ENCODE data around the gene GFI1B. TPM values are rescaled to one million over a fixed set of nuclear protein-coding genes. Genes with fewer than 3 reads are reported as not detected.
"Not testable (repeated sequence)": the region's sequence is repeated elsewhere in the genome, so short reads cannot be mapped to it uniquely, and the experiment has no call there.

GFI1B gene
- total RNA-seq, 1 donor from 2014 or later: not detected

- no peak overlapping the region for H3K4me2 ChIP-seq
- peaks cover 2% of the 10 kb centered on the region for H3K27me3 Mint-ChIP-seq (ENCODE audit: insufficient read depth, low read depth)
- H3K4me3 ChIP-seq: no peak overlapping the region
- no peak overlapping the region for H3K9ac ChIP-seq
- no peaks in the 10 kb centered on the region for H3F3A ChIP-seq (ENCODE audit: low read depth)
- TF ChIP-seq EZH2phosphoT487 (IDR thresholded peaks at IDR 0.05): no peak
- TF ChIP-seq CTCF (IDR thresholded peaks at IDR 0.05): no peak
- TF ChIP-seq EZH2 (IDR thresholded peaks at IDR 0.05): no peak
- no peaks in the 10 kb centered on the region for H3K27me3 ChIP-seq
- no peak for DNase-seq (ENCODE audit: low spot score)
- peaks cover 20% of the 10 kb centered on the region for H3K4me1 Mint-ChIP-seq
- no peak overlapping the region for H3K27ac ChIP-seq
- H3K4me1 ChIP-seq: peaks cover 6% of the 10 kb centered on the region
- H2AFZ ChIP-seq (replicated peaks): no peak overlapping the region
- no peaks in the 10 kb centered on the region for H4K20me1 ChIP-seq (ENCODE audit: low read depth)
- H3K4me3 Mint-ChIP-seq: no peak overlapping the region
- no peaks in the 10 kb centered on the region for H3K9me3 ChIP-seq (ENCODE audit: low read depth)
- H3K36me3 ChIP-seq: no peaks in the 10 kb centered on the region
- no peak overlapping the region for H3K27ac Mint-ChIP-seq
- H3K36me3 Mint-ChIP-seq: no peaks in the 10 kb centered on the region
- H3K9me3 Mint-ChIP-seq: no peaks in the 10 kb centered on the region
- H3K79me2 ChIP-seq (ENCODE audit: low read depth): no peaks in the 10 kb centered on the region
These were observed 13.0 kb upstream of the GFI1B start for GRCh38 chr9:132965478-132965877.

GRCh38 chr9:132967908-132968307 is 10.6 kb upstream of the GFI1B start:
- DNase-seq (ENCODE audit: low spot score); H3K4me2 ChIP-seq; H3K4me3 ChIP-seq; H3K36me3 Mint-ChIP-seq; H3K9ac ChIP-seq; H3K9me3 Mint-ChIP-seq; H3K4me1 ChIP-seq; H3K9me3 ChIP-seq (ENCODE audit: low read depth); H3K4me3 Mint-ChIP-seq; H3F3A ChIP-seq (ENCODE audit: low read depth); H3K27me3 ChIP-seq; H3K27ac Mint-ChIP-seq; H3K27me3 Mint-ChIP-seq (ENCODE audit: insufficient read depth, low read depth); H4K20me1 ChIP-seq (ENCODE audit: low read depth); H2AFZ ChIP-seq (replicated peaks); H3K27ac ChIP-seq; H3K79me2 ChIP-seq (ENCODE audit: low read depth); H3K36me3 ChIP-seq: not testable (repeated sequence)
- H3K4me1 Mint-ChIP-seq: peaks cover 20% of the 10 kb centered on the region

- no peak for DNase-seq (ENCODE audit: low spot score)
- TF ChIP-seq EZH2 (IDR thresholded peaks at IDR 0.05): no peak
- TF ChIP-seq EZH2phosphoT487 (IDR thresholded peaks at IDR 0.05): no peak
- no peak for TF ChIP-seq CTCF (IDR thresholded peaks at IDR 0.05)
- no peak overlapping the region for H2AFZ ChIP-seq (replicated peaks)
These were observed 8.7 kb upstream of the GFI1B start for GRCh38 chr9:132969783-132970182.

GRCh38 chr9:132970324-132971062 is 8.0 kb upstream of the GFI1B start:
- H3K4me3 ChIP-seq: no peak overlapping the region
- Mint-ChIP-seq H3K36me3 (no peaks in the 10 kb centered on the region), H3K27ac (peak overlapping the region; percentile 7), H3K27me3 (ENCODE audit: insufficient read depth, low read depth) (peaks cover 11% of the 10 kb centered on the region), H3K4me3 (no peak overlapping the region), H3K9me3 (no peaks in the 10 kb centered on the region), H3K4me1 (peaks cover 20% of the 10 kb centered on the region)
- no peak for DNase-seq (ENCODE audit: low spot score)
- H3K4me2 ChIP-seq: no peak overlapping the region
- H3K27ac ChIP-seq: no peak overlapping the region
- H3K27me3 ChIP-seq: peaks cover 29% of the 10 kb centered on the region
- no peaks in the 10 kb centered on the region for H3K79me2 ChIP-seq (ENCODE audit: low read depth)
- H4K20me1 ChIP-seq (ENCODE audit: low read depth): no peaks in the 10 kb centered on the region
- no peaks in the 10 kb centered on the region for H3K9me3 ChIP-seq (ENCODE audit: low read depth)
- H3F3A ChIP-seq (ENCODE audit: low read depth): no peaks in the 10 kb centered on the region
- no peak for TF ChIP-seq EZH2 (IDR thresholded peaks at IDR 0.05)
- no peak for TF ChIP-seq EZH2phosphoT487 (IDR thresholded peaks at IDR 0.05)
- no peak for TF ChIP-seq CTCF (IDR thresholded peaks at IDR 0.05)
- H2AFZ ChIP-seq (replicated peaks): no peak overlapping the region
- peaks cover 6% of the 10 kb centered on the region for H3K4me1 ChIP-seq
- H3K36me3 ChIP-seq: no peaks in the 10 kb centered on the region
- no peak overlapping the region for H3K9ac ChIP-seq

More at GRCh38 chr9:132969783-132970182, 8.7 kb upstream of the GFI1B start:
- H3K9ac ChIP-seq: no peak overlapping the region
- peaks cover 21% of the 10 kb centered on the region for H3K27me3 ChIP-seq
- H3K27me3 Mint-ChIP-seq (ENCODE audit: insufficient read depth, low read depth): peaks cover 9% of the 10 kb centered on the region
- H3K4me3 ChIP-seq: no peak overlapping the region
- no peaks in the 10 kb centered on the region for H3K36me3 ChIP-seq
- H3K9me3 Mint-ChIP-seq: no peaks in the 10 kb centered on the region
- peak overlapping the region; percentile 54 for H3K27ac Mint-ChIP-seq
- H3K27ac ChIP-seq: no peak overlapping the region
- H3K36me3 Mint-ChIP-seq: no peaks in the 10 kb centered on the region
- peaks cover 6% of the 10 kb centered on the region for H3K4me1 ChIP-seq
- H3K9me3 ChIP-seq (ENCODE audit: low read depth): no peaks in the 10 kb centered on the region
- H3F3A ChIP-seq (ENCODE audit: low read depth): no peaks in the 10 kb centered on the region
- no peaks in the 10 kb centered on the region for H3K79me2 ChIP-seq (ENCODE audit: low read depth)
- no peak overlapping the region for H3K4me2 ChIP-seq
- no peaks in the 10 kb centered on the region for H4K20me1 ChIP-seq (ENCODE audit: low read depth)
- peaks cover 20% of the 10 kb centered on the region for H3K4me1 Mint-ChIP-seq
- H3K4me3 Mint-ChIP-seq: no peak overlapping the region

All from neural progenitor cell (in vitro differentiated cells).